ENCODE results near the gene PLCG1.

- TF ChIP-seq, protein P1, sequence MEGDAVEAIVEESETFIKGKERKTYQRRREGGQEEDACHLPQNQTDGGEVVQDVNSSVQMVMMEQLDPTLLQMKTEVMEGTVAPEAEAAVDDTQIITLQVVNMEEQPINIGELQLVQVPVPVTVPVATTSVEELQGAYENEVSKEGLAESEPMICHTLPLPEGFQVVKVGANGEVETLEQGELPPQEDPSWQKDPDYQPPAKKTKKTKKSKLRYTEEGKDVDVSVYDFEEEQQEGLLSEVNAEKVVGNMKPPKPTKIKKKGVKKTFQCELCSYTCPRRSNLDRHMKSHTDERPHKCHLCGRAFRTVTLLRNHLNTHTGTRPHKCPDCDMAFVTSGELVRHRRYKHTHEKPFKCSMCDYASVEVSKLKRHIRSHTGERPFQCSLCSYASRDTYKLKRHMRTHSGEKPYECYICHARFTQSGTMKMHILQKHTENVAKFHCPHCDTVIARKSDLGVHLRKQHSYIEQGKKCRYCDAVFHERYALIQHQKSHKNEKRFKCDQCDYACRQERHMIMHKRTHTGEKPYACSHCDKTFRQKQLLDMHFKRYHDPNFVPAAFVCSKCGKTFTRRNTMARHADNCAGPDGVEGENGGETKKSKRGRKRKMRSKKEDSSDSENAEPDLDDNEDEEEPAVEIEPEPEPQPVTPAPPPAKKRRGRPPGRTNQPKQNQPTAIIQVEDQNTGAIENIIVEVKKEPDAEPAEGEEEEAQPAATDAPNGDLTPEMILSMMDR (IDR thresholded peaks at IDR 0.05) = no peak
- no peak for TF ChIP-seq POLR2A (IDR thresholded peaks at IDR 0.05)
Measured at GRCh38 chr20:41137614-41138474, 501 bp downstream of the PLCG1 start.
